ENCODE data around the gene SLC5A10. TPM values are rescaled to one million over a fixed set of nuclear protein-coding genes. Genes with fewer than 3 reads are reported as not detected.

Gene SLC5A10
- 0.13 TPM in 1 of 2 replicates, not detected in the other for total RNA-seq

DNA sequence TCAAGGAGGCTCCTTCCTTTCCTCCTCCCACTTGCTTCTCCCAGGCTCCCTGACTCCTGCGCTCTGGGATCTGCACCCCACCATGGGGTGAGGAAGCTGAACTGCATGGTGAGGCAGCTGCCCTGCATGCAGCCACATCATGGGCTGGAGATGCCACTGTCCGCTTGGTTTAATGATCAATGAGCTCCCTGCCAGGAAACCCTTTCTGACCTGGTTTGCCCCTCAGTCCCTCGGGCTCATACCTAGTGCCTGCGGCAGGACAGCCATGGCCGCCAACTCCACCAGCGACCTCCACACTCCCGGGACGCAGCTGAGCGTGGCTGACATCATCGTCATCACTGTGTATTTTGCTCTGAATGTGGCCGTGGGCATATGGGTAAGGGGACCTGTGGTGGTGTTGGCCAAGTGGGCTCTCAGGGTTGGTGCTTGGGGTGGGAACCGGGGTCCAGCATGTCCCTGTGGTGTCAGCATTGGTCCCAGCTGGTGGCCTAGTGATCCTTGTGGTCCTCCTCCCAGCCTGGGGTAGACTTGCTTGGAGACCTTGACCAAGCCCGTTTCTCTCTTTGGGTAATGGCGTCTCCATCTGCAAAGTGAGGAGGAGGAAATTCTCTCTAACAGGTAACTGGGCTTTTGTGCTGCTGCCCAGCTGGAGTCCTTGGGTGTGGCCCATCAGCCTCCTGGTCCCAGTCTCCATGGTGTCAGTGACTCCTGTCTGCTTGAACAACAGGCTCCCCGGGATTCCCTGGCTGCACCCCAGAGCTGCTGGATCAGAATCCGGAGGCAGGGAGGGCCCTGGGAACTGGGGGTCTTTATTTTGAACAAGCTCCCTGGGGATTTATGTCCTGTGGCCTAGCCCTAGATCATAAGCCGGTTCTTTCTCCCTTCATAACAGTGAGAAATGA lies at the start of gene SLC5A10:
Gene SLC5A10, plus strand, starts transcription at position 225 of the 902 bp plus-strand sequence. Its CDS starts 41 bp downstream, at position 266.
- no peak for FAIRE-seq

DNA sequence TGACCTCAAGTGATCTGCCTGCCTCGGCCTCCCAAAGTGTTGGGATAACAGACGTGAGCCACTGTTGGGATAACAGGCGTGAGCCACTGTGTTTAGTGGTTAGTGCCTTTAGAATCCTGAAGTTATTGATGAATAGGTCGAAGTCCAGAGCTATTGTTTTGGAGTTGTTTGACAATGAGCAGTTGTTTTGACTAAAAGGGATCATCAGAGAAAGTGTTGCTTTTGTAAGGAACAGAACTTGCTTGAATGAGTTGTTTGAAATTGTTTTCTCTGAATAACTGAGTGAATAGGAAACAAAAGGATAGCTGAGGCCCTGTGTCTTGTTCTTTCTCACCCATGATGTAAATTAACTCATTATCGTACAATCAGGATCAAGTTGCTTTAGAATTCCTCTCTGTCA lies 47.5 kb upstream of the SLC5A10 start:
- TF ChIP-seq, protein P1, sequence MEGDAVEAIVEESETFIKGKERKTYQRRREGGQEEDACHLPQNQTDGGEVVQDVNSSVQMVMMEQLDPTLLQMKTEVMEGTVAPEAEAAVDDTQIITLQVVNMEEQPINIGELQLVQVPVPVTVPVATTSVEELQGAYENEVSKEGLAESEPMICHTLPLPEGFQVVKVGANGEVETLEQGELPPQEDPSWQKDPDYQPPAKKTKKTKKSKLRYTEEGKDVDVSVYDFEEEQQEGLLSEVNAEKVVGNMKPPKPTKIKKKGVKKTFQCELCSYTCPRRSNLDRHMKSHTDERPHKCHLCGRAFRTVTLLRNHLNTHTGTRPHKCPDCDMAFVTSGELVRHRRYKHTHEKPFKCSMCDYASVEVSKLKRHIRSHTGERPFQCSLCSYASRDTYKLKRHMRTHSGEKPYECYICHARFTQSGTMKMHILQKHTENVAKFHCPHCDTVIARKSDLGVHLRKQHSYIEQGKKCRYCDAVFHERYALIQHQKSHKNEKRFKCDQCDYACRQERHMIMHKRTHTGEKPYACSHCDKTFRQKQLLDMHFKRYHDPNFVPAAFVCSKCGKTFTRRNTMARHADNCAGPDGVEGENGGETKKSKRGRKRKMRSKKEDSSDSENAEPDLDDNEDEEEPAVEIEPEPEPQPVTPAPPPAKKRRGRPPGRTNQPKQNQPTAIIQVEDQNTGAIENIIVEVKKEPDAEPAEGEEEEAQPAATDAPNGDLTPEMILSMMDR (IDR thresholded peaks at IDR 0.05; ENCODE audit: insufficient read depth, low read length, severe bottlenecking), result no peak
- H3K27me3 ChIP-seq (ENCODE audit: control insufficient read depth, insufficient read depth, low read length), result no peaks in the 10 kb centered on the region
- no peak for DNase-seq (ENCODE audit: low read depth)
- peaks cover 4% of the 10 kb centered on the region for H3K36me3 ChIP-seq (ENCODE audit: control insufficient read depth, insufficient read depth, low read length)
- no peak overlapping the region for H3K4me3 ChIP-seq (ENCODE audit: low read depth, low read length)
- FAIRE-seq, result no peak

More for the DNA sequence above, at the start of gene SLC5A10:
- H3K27me3 ChIP-seq (ENCODE audit: control insufficient read depth, insufficient read depth, low read length), result no peaks in the 10 kb centered on the region
- TF ChIP-seq, protein P1 (IDR thresholded peaks at IDR 0.05; ENCODE audit: insufficient read depth, low read length, severe bottlenecking), result peak; percentile 13
- H3K4me3 ChIP-seq (ENCODE audit: low read depth, low read length), result no peak within 1 kb of the TSS
- DNase-seq (ENCODE audit: low read depth), result no peak
- no peaks in the 10 kb centered on the region for H3K36me3 ChIP-seq (ENCODE audit: control insufficient read depth, insufficient read depth, low read length)

GRCh38 chr17:18905226-18905625 lies 46.7 kb upstream of the SLC5A10 start:
- no peak overlapping the region for H3K4me3 ChIP-seq (ENCODE audit: low read depth, low read length)
- peaks cover 4% of the 10 kb centered on the region for H3K36me3 ChIP-seq (ENCODE audit: control insufficient read depth, insufficient read depth, low read length)
- H3K27me3 ChIP-seq (ENCODE audit: control insufficient read depth, insufficient read depth, low read length), result no peaks in the 10 kb centered on the region
- TF ChIP-seq, protein P1 (IDR thresholded peaks at IDR 0.05; ENCODE audit: insufficient read depth, low read length, severe bottlenecking), result no peak
- no peak for FAIRE-seq
- no peak for DNase-seq (ENCODE audit: low read depth)

- TF ChIP-seq, protein P1 (IDR thresholded peaks at IDR 0.05; ENCODE audit: insufficient read depth, low read length, severe bottlenecking), result no peak
- peaks cover 8% of the 10 kb centered on the region for H3K36me3 ChIP-seq (ENCODE audit: control insufficient read depth, insufficient read depth, low read length)
- no peak overlapping the region for H3K4me3 ChIP-seq (ENCODE audit: low read depth, low read length)
- H3K27me3 ChIP-seq (ENCODE audit: control insufficient read depth, insufficient read depth, low read length), result no peaks in the 10 kb centered on the region
- DNase-seq (ENCODE audit: low read depth), result no peak
- FAIRE-seq, result no peak
Measured at GRCh38 chr17:18910326-18910725, 41.6 kb upstream of the SLC5A10 start.

DNA sequence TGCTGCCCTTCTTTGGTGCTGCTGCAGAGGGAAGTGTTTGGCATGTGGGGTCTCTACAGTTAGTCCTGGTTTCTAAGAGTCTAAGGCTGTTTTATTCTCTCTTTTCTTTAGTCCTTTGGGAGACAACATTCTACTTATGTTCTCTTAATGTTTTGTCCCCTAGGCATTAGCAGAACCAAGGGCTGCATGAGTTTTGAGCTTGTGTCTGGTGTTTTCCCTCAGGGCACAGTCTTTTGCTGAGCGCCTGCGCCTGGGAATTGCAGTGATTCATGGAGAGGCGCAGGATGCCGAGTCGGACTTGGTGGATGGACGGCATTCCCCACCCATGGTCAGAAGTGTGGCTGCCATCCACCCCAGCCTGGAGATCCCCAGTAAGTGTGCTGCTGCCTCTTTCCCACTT lies 41.1 kb upstream of the SLC5A10 start:
- DNase-seq (ENCODE audit: low read depth) (no peak), FAIRE-seq (no peak)
- peaks cover 8% of the 10 kb centered on the region for H3K36me3 ChIP-seq (ENCODE audit: control insufficient read depth, insufficient read depth, low read length)
- H3K4me3 ChIP-seq (ENCODE audit: low read depth, low read length), result no peak overlapping the region
- no peaks in the 10 kb centered on the region for H3K27me3 ChIP-seq (ENCODE audit: control insufficient read depth, insufficient read depth, low read length)
- TF ChIP-seq, protein P1 (IDR thresholded peaks at IDR 0.05; ENCODE audit: insufficient read depth, low read length, severe bottlenecking), result no peak
